NCI-H2227 (cell line): ENCODE measurements around the gene SSTR3.

ENCODE experiments used
- DNase-seq: peaks from one replicate; lab custom pipeline; 2025; ENCODE audit not compliant: unreplicated experiment; lab: John Stamatoyannopoulos, UW

The SSTR3 gene

DNA sequence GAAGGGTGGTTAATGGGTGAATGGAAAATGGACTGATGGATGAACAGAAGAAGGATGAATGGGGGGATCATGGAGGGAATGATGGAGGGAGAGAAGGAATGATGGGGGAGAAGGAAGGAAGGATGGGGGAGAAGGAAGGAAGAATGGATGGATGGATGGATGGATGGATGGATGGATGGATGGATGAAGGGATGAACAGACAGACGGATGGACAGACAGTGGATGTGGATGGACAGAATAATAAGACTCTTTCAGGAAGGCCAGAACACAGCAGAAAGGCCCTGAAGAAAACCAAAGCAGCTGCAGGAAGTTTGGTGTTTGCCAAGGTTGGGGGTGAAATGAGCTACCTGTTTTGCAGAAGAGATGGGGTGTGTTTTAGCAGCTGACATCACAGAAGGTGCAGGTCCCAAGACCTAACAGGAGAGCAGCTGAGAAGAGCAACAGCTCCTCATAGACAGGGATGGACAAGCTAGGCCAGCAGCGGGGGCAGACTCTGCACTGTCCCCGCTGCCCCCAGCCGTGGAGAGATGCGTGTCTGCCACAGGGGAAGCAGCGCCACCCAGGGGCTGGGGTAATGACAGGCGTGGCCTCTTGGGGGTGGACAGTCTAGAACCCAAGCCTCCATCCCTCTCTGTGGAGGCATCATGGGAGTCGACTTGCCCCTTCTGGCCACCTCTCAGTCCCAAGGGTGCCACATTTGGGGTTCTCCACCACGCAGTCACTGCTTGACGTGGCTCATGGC, 42.2 kb downstream of the SSTR3 start:
- no peak for DNase-seq

- no peak for DNase-seq
These were observed 42.9 kb downstream of the SSTR3 start for GRCh38 chr22:37169406-37169805.

- no peak for DNase-seq
These were observed 44.2 kb downstream of the SSTR3 start for GRCh38 chr22:37167981-37168647.

- DNase-seq, result no peak
These were observed 44.9 kb downstream of the SSTR3 start for GRCh38 chr22:37167176-37167980.

- peak; percentile 69 for DNase-seq
These were observed 45.6 kb downstream of the SSTR3 start for GRCh38 chr22:37166675-37167066.

GRCh38 chr22:37165940-37166674, 46.2 kb downstream of the SSTR3 start:
- no peak for DNase-seq

DNA sequence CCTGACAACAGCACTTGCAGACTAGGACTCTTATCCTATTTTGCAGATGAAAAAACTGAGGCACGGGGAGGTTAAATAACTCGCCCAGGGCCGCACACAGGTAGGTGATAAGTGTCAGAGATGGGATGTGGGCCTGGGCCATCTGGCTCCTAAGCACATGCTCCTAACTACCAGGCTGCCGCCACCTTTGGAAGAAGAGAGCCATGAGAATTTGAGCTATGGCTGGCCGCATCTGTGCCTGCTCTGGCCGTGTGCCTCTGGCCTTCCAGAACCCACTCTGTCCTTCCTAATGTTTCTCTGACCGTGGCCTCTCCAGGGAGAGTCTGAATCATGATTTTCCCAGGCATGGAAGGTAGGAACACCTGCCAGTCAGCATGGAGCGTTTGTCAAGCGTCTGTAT, 47.2 kb downstream of the SSTR3 start:
- no peak for DNase-seq

GRCh38 chr22:37164505-37164887, 47.8 kb downstream of the SSTR3 start:
- DNase-seq, result no peak

DNA sequence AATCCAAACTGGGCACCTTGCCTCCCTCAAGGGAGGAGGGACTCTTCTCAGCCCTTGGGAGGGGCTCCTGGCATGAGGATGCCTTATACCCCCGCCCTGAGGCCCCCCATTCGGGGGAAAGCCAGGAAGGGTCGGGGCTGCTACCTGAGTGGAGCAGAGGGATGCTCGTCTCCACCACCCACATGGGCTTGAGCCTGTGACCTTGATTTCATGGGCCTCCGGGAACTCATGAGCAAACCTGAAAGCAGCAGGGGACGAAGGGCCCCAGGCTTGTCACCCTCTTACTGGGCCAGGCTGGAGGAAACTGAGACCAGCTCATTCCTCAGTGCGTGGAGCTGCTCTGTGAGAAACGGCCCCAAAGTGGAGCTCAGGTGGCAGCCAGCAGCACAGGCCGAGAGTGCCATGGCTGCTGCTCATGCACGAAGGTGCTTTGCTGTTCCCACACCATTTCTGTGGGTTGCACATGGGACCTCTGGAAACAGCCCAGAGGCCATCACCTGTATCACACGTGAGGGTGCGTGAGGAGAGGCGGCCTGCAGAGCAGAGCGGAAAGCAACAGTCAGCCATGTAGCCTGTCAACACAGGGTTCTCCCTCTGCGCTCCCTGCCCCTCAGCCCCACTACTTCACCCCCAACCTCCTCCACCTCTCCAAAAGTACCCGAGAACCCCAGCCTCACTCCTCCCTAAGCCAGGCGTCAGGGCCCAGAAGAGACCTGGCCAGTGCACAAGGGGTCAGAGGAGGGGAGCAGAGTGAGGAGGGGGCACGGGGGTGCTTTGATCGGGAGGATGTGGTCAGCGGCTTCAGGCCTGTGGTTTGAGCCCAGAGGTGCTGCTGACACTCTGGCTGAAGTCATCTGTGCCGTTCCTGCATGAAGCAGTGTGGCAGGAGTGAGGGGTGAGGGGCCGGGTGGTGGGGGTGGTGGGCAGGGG, 48.4 kb downstream of the SSTR3 start:
- DNase-seq, result no peak

DNA sequence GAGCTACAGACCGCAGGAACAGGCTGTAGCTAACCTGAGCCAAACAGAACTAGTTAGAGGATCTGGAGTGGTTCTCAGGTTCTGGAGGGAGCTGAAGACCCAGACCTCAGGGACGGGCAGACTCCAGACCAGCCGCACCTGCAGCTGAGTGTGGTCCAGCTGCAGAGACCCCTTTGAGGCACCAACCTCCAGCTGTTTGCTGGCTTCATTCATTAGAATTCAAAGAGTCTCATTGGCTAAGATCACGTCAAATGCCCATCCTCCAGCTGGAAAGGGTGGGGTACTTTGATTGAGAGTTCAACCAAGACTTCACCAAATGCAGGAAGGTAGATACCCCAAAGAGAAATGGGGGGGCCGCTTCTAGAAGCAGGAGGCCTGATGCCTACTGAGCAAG, 49.2 kb downstream of the SSTR3 start:
- DNase-seq, result no peak

DNA sequence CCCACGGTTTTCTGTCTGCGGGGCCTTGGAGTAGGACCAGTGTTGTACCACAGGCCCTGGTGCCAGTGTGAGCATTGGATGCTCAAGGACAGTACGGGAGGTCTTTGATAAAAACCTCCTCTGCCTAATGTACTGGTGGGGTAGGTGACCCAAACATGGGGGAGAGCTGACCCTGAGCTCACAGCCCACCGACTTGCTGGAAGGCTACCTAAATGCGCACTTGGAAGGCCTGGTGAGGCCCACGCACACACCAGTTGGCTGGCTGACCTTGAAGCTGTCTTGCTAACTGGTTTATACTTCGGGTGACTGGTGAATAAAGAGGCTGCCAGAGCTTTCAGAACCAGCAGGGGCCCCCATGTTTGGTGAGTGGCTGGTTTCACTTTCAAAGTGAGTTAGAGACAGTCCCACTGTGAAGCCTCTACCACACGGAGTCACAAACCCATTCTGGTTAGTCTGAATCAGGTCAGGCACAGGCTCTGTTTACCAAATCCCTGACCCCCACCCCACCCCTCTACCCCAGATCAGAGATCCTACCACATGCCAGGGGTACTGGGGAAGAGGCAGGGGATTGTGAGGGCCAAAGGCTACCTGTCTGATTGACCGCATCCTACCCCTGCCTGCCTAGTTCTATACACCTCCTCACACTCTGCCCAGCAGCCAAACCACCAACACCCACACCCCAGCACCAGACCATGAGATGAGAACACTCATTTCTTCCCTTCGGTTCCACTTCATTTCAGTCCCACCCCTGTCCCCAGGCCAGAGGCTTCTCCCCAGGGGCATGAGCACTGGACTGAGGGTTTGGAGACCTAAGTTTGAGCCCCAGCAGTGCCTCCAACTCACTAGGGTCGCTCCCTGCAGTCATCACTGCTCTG, 49.8 kb downstream of the SSTR3 start:
- no peak for DNase-seq

DNA sequence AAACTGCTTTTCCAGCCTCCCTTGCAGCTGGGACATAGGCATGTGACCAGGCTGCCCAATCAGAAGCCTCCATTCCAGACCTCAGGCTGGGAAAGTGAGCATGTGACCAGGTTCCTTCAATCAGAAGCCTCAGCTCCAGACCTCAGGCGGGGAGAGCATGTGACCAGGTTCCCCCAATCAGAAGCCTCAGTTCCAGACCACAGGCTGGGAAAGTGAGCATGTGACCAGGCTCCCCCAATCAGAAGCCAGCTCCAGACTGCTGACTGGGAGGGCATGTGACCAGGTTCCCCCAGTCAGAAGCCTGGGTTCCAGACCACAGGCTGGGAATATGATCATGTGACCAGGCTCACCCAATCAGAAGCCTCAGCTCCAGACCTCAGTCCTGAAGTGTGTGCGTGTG, 50.8 kb downstream of the SSTR3 start:
- DNase-seq, result no peak

GRCh38 chr22:37160027-37160426, 52.2 kb downstream of the SSTR3 start:
- no peak for DNase-seq

DNA sequence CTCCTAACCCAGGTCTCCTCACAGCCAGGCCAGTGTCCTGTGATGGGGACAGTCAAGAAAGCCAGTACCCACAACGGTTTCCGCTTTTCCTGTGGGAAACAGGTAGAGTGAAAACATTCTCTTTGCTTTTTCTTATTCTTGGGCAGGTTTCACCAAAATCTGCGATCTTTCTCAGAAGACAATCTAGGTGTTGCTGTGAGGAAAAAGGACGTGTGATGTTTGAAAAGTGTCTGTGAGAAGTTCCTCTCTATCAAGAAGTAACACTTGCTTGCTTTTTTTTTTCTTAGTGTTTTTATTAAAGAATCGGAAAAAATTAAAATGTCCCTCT, 53.4 kb downstream of the SSTR3 start:
- no peak for DNase-seq

DNA sequence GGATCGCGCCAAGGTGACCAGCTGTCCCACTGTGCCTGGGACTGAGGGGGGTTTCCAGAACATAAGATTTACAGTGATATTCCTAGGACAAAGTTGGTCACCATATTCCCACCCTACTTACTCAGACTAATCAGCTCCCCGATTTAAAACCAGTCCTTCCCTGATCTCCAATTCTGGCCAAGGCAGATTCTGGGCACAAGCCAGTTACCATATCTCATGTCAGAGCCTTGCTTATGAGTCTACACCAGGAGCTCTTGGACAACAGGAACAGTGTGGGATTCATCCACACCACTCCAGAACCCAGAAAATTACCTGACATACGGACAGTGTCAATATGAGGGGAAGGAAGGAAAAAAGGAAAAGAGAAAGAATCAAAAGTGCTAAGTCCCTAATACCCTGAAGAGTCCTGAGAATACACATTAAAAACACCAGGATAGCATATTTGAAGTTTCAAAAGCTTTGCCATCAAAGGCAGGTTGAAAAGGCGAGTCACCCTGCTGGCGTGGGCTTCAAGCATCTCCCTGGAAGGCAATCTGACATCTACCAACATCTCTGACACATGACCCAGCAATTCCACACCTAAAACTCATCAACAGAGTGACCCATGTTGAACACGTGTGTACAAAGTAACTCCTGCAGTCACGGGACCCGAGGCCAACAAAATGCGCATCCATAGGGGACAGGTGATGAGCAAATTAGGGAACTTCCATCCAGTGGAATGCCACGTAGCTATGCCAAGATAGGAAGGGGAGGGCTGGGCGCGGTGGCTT, 54.6 kb downstream of the SSTR3 start:
- DNase-seq, result no peak

GRCh38 chr22:37156686-37157435, 55.4 kb downstream of the SSTR3 start:
- DNase-seq, result no peak

DNA sequence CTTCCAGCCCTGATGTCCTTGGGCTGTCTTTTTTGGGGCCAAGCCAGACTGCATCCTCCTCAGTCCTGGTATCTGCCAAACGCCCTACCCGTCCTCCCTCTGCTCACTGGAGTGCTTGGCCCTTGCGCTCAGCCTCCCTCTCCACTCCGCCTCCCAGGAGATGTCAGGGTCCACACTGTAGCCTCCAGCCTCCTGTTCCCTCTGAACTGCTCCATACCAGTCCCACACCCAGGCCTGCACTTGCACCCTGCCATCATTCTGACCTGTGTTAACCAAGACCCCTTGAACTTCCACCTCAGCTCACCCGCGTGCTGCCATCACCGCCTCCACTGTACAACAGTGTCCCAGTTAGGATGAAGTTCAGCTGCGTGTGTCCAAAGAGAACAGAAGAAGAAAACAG, 56.3 kb downstream of the SSTR3 start:
- DNase-seq, result no peak
